Stimulated activated CD8-positive, alpha-beta memory T cell treated with anti-CD3 and anti-CD28 coated beads, Interleukin-12 subunit alpha, Interleukin-12 subunit beta, amount 100 ng/mL, for 24 hours (primary cell): Measurements from ENCODE around the gene KRT81.
"Not testable (repeated sequence)": the region's sequence is repeated elsewhere in the genome, so short reads cannot be mapped to it uniquely, and the experiment has no call there.

Source experiments
- DNase-seq: peaks from one replicate; pipeline ENCODE4 v3.0.0-alpha.2; 2020; ENCODE audit errors: extremely low read depth

KRT81 gene

DNA sequence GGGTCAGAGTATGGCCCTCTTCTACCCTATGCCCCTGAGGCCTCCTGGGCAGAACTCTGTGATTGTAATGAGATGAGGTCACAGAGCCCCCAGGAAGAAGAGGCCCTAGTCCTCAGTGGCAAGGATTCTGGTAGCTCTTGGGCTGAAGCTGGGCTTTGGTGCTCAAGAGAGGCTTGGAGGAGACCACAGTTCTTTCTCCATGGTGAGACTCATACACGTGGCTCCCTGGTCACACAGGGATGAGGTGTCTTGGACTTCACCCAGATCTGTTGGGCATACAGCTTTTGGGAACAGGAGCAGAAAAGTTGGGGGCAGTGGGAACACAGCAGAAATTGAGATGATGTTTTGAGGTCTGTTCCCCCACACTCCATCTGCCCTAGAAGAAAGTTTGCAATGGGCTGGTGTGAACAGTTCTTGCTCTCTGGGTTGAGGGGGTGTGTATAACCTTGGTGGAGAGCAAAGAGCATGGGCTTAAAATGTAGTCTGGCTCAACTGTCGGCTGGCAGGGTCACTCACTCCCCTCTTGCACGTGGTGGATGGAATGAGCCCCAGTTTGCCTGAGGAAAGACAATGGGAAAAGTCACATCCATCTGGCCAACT, 16.7 kb downstream of the KRT81 start, which contains the start of gene KRT86:
Gene KRT86 (plus strand): TSS at position 125 of the 600 bp plus-strand sequence. CDS start 27,272 bp downstream, outside the sequence.
- no peak for DNase-seq

DNA sequence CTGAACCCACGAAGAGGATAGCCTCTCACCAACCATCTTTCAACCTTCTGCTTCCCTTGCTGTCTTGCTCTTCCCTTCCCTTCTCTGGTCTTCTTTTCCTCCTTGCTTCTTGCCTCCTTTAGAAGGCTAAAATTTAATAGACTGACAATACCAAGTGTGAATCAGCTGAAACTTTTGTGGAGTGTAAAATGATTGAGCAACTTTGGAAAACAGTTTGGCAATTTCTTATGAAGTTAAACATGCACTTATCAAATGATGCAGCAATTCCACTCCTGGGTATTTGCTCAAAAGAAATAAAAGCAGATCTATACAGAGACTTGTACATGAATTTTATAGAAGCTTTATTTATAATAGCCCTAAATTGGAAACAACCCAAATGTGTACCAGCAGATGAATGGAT, 20.2 kb downstream of the KRT81 start:
- no peak for DNase-seq

DNA sequence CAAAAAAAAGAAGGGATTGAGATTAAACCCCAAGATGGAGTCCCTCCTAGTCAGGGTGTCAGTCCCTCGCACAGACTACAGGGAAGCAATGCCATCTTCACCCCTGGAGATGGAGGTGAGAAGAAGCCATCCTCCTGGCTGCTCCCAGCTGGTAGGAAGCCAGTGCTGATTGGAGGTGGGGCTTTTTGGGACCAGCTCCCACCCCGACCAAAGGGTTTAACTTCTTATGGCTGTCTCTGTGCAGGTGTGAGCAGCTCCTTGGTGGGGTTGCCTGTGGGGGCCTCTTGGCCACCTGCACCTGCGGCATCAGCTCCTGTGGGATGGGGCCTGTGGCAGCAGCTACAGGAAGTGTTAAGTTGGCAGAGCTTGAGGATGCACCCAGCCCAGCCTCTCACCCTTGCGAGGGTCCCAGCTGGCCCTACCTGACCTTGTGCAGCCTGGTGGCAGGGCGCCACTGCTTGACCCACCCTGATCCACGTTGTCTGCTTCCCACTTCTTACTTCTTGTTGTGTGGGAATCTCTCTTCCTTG, 20.7 kb downstream of the KRT81 start:
- DNase-seq: no peak

DNA sequence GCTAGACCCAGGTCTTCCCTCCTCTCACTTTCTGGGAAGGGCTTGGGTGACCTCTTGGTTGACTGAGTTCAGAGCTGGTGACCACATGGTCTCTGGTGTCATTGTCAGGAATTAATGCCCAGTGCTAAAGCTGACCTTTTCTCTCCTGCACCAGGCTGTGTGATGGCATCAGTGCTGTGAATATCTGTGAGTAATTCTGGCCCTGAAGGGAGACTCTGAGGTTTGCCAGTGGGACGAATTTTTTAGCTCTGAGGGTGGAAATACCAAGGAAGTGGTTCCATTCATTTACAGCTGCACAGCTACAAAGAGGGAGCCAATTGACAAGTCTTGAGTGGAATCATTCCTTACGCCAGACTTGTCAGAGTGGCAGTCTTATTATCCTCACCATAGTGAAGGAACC, 23.1 kb downstream of the KRT81 start:
- no peak for DNase-seq

DNA sequence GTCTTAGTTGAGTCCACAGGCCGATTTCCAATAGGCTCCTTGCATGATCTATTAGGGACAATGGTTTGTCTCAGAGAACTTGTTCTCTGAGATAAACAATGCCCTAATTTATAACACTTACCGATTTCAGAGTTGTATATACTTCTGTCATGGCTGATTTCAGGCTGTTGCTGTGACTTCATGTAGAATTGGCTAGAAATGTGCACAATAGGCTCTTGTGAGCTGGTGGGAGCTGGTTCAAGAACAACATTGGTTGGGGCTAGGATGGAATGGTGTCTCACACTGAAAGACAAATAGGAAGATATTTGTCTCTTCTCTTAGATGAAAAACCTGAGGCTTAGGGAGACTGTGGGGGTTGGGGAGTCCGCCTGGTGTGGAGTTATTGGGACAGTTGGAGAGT, 23.6 kb downstream of the KRT81 start:
- no peak for DNase-seq

DNA sequence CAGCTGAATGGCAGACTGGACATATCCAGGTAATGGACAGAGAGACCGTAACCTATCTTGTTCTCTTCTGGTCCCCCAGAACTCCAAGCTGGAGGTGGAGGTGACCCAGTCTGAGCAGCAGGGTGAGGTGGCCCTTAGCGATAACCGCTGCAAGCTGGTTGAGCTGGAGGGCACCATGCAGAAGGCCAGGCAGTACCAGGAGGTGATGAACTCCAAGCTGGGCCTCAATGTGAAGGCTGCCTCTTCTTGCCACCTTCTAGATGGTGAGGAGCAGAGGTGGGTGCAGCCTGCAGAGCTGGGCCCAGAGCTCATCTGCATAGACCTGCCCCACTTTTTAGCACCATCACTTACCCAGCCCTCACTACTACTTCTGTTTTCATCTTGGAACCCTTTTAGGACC, 24.1 kb downstream of the KRT81 start:
- DNase-seq: no peak

- DNase-seq: no peak
Observed at GRCh38 chr12:52266514-52266913, 24.8 kb downstream of the KRT81 start.

DNA sequence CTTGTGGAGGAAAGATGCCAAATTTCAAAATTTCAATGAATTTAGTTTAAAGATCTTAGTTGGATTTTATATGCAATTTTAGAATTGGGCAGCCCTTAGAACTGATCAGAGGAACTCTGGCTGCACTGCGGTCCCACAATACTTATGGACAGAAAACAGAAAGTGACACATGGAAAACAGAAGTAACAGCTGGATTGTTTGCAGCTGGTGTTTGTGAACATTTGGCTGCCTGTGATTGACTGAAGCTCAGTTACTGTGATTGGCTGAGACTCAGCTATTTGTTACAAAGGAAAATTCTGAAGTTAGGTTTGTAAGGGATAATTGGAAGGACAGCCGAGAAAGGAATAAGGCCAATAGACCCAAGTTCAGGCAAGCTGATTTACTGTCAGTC, 26.9 kb downstream of the KRT81 start:
- DNase-seq: no peak

DNA sequence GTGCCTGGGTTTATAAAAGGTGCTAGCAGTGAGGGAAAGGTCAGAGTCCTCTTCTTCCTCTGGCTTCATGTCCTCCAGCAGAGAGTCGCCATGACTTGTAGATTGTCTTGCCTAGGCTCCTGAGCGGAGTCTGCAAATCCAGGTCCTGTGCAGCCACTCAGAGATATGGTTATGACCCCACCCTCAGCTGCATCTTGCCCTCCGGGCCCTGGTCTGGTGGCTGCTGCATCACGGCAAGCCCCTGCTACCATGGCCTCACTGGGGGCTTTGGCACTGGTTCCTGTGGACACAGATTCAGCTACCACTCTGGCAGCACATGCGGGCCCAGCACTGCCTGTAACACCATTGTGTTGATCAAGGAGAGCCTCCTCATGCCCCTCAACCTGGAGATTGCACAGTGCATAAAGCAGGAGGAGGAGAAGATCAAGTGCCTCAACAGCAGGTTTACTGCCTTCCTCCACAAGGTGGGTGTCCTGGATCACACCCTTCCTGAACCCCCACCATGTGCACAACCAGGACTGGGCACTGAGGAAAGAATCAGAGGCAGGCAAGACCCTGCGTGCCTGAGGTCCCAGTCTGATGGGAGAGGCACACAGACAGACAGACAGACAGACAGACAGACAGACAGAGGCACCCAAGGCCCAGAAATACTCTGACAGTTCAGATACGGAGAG, 27.4 kb downstream of the KRT81 start:
- no peak for DNase-seq

GRCh38 chr12:52262286-52262685, 29.0 kb downstream of the KRT81 start:
- no peak for DNase-seq

- no peak for DNase-seq
Observed at GRCh38 chr12:52261208-52261484, 30.2 kb downstream of the KRT81 start.

- DNase-seq: no peak
Observed at GRCh38 chr12:52260361-52261207, 30.8 kb downstream of the KRT81 start.

DNA sequence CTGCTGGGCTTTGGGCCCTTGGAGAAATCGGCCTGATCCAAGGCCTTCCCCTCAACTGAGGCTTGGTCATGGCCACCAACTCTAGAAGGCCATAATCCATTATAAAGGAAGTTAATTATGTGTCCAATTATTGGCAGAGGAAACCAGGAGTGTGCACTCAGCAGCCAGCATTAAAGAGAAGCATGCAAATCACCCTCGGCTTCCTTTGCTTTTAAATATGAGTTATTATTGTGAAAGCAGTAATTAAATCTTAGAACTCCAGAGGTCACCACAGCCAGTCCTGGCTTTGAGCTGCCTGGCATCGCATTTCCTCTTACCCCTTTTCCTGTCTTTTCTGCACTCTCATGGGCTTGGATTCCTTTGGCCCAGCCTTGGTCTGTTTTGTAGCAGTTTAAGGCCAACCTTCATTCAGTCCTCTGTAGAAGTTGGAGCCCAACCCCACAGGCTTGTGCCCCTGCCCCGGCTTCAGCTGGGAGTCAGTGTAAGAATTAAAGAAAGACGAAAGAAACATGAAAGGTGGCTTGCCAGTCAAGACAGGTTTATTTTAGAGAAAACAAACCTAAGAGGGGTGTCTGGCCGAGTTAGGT, 31.6 kb downstream of the KRT81 start:
- no peak for DNase-seq

- DNase-seq: no peak
Observed at GRCh38 chr12:52258335-52258901, 32.9 kb downstream of the KRT81 start.

- DNase-seq: not testable (repeated sequence)
Observed at GRCh38 chr12:52257922-52258321, 33.4 kb downstream of the KRT81 start.

GRCh38 chr12:52257074-52257551, 34.2 kb downstream of the KRT81 start:
- DNase-seq: no peak

- DNase-seq: no peak
Observed at GRCh38 chr12:52256584-52256935, 34.8 kb downstream of the KRT81 start.

DNA sequence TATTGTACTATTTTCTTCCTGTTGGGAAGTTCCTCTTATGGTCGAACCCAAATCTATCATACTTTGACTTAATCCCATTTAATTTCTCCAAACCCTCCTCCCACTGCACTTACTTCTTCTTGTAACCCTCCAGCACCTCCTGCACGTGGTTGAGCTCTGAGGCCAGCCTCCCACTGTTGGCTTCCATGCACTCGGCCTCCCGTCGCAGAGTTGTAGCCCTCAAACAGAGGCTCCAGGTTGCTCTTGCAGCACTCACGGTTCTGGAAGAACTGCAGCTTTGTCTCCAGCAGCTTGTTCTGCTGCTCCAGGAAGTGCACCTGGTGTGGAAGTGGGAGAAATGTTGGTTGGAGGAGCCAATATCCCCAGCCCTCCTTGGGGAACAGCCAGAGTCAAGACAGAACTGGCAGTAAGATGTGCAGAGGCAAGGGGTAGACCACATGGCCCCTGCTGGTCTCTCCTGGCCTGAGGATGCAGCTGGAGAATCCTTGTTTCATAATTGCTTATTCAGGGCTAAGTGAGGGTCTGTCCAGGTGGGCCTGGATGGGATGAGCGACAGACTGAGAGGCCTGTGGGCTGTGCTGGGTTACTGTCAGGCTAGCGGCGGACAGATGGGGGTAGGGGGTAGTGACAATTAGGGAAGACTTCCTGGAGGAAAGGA, 35.3 kb downstream of the KRT81 start:
- DNase-seq: no peak

DNA sequence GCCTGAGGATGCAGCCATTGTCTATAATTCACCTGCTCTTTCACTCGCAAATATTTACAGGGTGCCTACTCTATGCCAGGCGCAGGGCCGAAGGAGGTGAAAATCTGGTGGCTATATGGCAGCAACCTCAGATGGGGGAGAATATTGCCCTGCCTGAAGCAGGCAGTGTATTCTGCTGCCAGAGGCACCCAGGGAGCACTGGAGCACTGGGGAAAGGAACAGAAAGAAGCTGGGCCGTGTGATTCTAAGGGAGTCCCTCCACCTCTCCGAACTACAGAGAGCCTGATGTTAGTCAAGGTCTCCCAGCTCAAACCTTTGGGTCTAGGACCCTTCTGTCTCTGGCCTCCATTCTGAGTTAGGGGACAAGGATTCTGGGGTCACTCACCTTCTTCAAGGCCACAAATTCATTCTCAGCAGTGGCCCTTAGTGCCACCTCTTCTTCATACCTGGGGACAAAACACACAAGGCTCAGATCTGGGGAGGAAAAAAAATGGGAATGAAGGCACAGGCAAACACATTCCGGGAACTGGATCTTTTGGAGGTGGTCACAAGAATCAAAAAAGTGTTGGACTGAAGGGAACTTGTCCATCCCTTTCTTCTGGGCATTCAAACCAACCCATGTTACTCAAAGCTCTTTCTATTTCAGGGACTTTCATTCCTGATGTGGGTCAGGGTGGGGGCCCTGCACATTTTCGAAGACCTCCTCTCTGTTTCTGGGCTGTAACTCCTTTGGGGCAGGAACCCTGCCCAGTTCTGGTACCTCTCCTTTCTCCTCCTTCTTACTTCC, 36.2 kb downstream of the KRT81 start:
- DNase-seq: no peak

DNA sequence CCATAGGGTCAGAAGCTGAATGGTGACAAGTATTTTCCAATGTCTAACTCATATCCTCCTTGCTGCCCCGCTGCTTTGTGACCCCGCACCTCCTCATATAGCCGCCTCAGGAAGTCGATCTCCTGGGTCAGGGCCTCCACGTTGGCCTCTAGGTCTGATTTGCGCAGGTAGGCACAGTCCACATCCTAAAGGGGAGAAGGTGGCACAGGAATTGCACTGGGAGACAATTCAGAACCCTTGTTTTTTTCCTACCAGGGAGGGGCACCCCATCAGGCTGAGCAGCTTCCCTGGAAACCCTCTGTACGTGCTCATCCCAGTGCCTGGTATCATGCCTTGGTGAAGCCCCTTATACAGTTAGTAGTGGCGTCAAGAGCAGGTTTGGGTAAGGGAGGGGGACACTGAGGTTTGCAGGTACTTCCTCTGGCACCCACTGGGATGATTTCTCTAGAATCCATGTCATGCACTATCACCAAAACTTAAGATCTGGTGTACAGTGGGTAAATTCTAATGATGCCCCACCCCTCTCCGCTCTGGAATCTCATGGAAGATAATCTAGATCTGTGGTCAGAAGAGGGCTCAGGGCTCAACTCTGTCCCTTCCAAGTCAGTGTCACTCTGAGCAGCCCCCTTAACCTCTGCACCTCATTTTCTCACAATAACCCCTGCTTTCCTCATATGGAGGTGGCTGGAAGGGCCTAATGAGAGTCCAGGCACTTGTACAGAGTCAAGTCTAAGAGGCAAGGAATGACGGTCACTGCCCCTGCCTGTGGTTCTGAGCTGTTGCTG, 37.0 kb downstream of the KRT81 start:
- DNase-seq: no peak
